HAP-1 (cell line): ENCODE results near the gene SIX4.

Experiments
- DNase-seq, 2 experiments: peaks; one replicate each; pipeline ENCODE4 v3.0.0-alpha.2; 2016 to 2020; ENCODE audit warnings: low spot score in 2 of 2
- H3K27me3 ChIP-seq: fragments of 250-450 bp; sonication (Bioruptor Pico); 2 replicates; pipeline ENCODE4 v1.5.1; 2020; ENCODE audit warnings: low read depth, mild to moderate bottlenecking, moderate library complexity
- H3K36me3 ChIP-seq: fragments of 250-450 bp; sonication (Bioruptor Pico); replicated peaks from 2 replicates; pipeline ENCODE4 v1.5.1; 2020; ENCODE audit warnings: mild to moderate bottlenecking
- H3K4me1 ChIP-seq: fragments of 250-450 bp; sonication (Bioruptor Pico); 2 replicates; pipeline ENCODE4 v1.5.1; 2020; ENCODE audit warnings: mild to moderate bottlenecking
- H3K4me3 ChIP-seq: fragments of 250-450 bp; sonication (Bioruptor Pico); 2 replicates; pipeline ENCODE4 v1.5.1; 2020; ENCODE audit warnings: mild to moderate bottlenecking, moderate library complexity
- H3K9me3 ChIP-seq: fragments of 250-450 bp; sonication (Bioruptor Pico); 2 replicates; pipeline ENCODE4 v1.5.1; 2020; ENCODE audit warnings: mild to moderate bottlenecking, moderate library complexity
- in situ Hi-C: fragments of 300-500 bp; cut with MboI; formaldehyde crosslinking; loops from 3 replicates; pipeline ENCODE4 v1.14.3; 2020; ENCODE audit warnings: low sequenced_read_pairs, inconsistent platforms, mixed read lengths

SIX4 gene

DNA sequence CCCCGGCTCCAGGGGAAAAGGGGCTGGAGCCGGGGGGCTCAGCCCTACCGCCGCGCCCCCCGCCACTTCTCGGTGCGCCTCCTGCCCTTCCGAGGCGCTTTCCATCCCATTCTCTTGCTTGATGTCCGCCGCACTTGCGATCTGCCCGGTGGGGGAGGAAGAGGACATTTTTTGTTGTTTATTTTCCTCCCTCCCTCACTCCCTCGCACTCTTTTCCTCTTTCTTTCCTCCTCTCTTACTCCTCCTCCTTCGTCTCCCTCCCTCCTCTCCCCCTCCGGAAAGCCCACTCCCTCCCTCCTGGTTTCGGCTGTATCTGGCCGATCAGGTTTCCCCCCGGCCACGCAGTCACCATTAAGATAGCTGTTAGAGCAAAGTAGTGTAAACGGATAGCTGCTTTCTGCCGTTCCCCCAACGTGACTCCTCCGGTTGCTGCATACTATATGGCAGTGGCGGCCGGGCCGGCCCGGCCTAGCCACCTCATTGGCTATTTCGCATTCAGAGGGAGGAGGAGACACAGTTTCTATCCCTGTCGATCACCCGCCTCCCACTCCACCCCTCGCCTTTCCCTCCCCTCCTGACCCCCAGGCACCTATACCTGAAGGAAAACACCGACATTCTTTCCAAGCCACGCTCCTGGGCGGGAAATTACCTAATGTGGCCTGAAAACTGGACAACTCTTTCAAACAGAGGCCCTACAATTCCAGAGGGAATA lies at the start of gene SIX4:
Gene SIX4, minus strand, starts transcription at position 445 of the 712 bp plus-strand sequence. Its CDS starts 277 bp downstream, at position 168.
- Histone ChIP-seq H3K27me3 (no peaks in the 10 kb centered on the region), H3K4me1 (peaks cover 11% of the 10 kb centered on the region), H3K36me3 (peaks cover 15% of the 10 kb centered on the region), H3K4me3 (peak within 1 kb of the TSS; percentile 76), H3K9me3 (no peaks in the 10 kb centered on the region)
- peak; percentile 88 to 89 for DNase-seq
- in situ Hi-C loops: loop anchor here (10.0 kb wide), 1 partner anchor 69 kb away; no protein-coding TSS in a partner anchor

DNA sequence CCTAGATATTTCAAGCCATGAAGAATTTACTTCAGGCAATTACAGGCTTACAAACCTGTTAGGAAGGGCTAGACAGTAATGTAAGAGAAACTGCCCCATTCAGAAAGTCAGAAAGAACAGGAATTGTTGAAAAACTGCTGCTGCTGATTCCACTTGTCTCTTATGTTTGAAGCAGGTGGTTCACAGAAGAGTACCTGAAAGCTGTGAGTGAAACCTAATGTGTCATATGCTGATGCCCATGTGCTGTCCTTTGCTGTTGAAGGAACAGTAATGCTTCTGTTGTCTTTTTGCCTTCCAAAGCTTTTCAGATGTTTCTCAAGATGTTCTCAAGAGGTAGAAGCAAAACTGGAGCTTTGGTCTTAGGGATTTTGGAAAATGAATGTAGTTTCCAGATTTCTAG lies 49.4 kb upstream of the SIX4 start:
- no peak for DNase-seq
- in situ Hi-C loops: no loop called here
- H3K4me3 ChIP-seq: no peak overlapping the region
- no peaks in the 10 kb centered on the region for H3K36me3 ChIP-seq
- H3K9me3 ChIP-seq: no peaks in the 10 kb centered on the region
- H3K4me1 ChIP-seq: peaks cover 4% of the 10 kb centered on the region; the same call in 1 of the 2 replicates
- H3K27me3 ChIP-seq: no peaks in the 10 kb centered on the region; the same call in 1 of the 2 replicates

DNA sequence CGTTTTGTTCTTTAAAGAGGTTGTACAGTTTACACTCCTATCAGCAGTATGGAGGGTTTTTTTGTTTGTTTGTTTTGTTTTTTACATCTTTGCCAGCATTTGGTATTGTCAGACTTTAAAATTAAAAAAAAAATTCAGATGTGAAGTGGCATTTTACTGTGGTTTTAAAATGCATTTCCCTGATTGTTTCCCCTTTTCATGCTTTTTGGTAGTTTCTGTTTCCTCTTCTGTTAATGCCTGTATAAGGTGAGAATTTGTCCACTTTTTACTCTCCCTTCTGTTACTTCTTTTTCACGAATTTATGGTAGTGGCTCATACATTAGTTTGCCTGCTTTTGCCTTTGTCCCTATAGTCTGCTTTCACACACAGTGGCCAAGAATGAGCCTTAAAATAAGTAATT lies 47.0 kb upstream of the SIX4 start:
- no peak for DNase-seq
- peaks cover 9% of the 10 kb centered on the region; the same call in 1 of the 2 replicates for H3K4me1 ChIP-seq
- in situ Hi-C loops: no loop called here
- no peaks in the 10 kb centered on the region for H3K9me3 ChIP-seq
- H3K36me3 ChIP-seq: no peaks in the 10 kb centered on the region
- H3K27me3 ChIP-seq: no peaks in the 10 kb centered on the region; the same call in 1 of the 2 replicates
- no peak overlapping the region for H3K4me3 ChIP-seq

DNA sequence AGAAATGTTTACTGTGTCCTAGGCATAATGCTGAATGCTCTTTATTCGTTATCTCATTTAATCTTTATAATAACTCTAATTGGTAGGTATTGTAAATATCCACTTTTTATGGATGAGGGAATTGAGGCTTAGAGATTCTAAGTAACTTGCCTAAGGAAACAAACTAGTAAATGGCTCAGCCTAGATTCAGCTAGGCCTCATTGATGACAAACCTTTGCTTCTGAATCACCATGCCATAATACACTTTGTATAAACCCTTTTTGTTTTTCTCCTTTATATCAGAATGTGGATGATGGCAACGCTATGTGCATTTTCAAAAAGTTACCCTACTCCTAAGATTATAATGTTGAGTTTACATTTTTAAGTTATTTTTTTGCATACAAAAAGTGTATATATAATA lies 44.5 kb upstream of the SIX4 start:
- Histone ChIP-seq H3K4me1 (peaks cover 12% of the 10 kb centered on the region), H3K27me3 (no peaks in the 10 kb centered on the region; the same call in 1 of the 2 replicates), H3K4me3 (no peak overlapping the region), H3K36me3 (no peaks in the 10 kb centered on the region), H3K9me3 (no peaks in the 10 kb centered on the region)
- DNase-seq: no peak
- in situ Hi-C loops: no loop called here

DNA sequence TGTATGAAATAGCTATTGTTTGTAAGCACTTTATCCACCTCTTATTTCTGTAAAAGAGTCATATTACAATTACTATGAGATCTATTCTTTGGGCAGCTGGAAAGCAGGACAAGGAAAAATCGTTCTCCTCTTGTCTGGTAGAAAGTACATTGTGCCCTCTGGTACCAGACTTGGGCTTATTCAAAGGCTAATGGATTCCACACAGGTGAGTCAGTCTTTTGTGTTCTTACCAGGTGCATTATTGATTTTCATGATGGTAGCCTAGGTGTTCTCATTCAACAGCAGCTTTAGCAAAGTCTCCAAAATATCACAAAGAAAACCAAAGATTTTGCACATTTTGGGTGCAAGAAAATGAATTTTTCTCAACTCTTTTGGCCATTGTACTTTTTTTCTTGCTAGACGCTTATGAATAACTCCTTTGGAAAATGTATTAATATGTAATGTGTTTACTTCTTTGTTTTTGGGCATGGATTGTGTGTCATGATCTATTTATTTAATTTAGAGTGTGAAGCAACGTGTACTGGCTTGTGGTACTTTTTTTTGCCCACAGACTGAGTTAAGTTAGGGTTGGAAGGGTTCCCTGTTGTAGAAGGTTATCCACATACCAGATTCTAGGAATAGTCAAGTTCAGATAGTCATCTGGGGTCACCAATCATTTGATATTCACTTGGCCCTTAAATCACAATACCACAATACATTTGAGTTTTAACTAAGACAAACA lies 36.7 kb upstream of the SIX4 start:
- H3K9me3 ChIP-seq: no peaks in the 10 kb centered on the region
- peaks cover 16% of the 10 kb centered on the region for H3K4me1 ChIP-seq
- no peaks in the 10 kb centered on the region for H3K27me3 ChIP-seq
- H3K36me3 ChIP-seq: no peaks in the 10 kb centered on the region
- no peak overlapping the region for H3K4me3 ChIP-seq
- DNase-seq: no peak
- in situ Hi-C loops: no loop called here

DNA sequence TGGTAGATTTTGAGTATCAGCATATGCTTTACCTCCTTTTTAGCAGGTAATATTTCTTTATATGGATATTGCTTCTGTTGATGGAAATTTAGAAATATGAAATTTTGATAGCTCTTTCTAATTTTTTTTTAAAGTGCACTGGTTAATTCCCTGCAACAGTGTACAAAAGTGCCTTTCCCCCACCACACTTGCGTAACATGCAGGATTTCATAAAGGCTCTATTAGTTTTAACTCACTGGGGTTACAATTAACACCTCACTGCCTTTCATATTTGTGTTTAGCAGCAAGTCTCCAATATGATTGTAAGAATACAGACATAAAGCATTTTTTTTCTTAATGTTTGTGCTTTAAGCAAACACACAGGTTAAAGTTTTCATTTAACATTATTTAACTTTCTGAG lies 36.1 kb upstream of the SIX4 start:
- H3K27me3 ChIP-seq: no peaks in the 10 kb centered on the region
- in situ Hi-C loops: no loop called here
- no peaks in the 10 kb centered on the region for H3K36me3 ChIP-seq
- H3K4me3 ChIP-seq: no peak overlapping the region
- no peaks in the 10 kb centered on the region for H3K9me3 ChIP-seq
- peaks cover 16% of the 10 kb centered on the region for H3K4me1 ChIP-seq
- DNase-seq: no peak

DNA sequence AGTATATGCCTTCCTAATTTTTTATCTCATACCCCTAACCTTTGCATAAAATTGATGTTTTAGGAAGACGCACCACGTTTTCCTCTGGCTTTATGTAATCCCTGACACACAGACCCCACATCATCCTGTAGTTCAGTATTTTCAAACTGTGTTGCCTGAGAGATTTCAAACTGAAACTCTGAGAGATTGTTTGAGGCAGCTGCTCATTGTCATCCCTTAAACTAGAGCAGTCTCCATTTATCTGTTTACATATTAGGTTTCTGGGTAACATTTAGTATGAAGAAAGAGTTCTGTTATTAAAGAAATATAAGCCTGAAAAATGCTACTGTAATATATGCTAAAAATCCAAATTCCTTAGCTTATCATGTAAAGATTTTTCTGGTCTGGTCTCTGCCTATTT lies 34.7 kb upstream of the SIX4 start:
- H3K4me3 ChIP-seq: no peak overlapping the region
- H3K9me3 ChIP-seq: no peaks in the 10 kb centered on the region
- in situ Hi-C loops: no loop called here
- no peaks in the 10 kb centered on the region for H3K36me3 ChIP-seq
- peaks cover 16% of the 10 kb centered on the region for H3K4me1 ChIP-seq
- no peaks in the 10 kb centered on the region for H3K27me3 ChIP-seq
- DNase-seq: no peak

DNA sequence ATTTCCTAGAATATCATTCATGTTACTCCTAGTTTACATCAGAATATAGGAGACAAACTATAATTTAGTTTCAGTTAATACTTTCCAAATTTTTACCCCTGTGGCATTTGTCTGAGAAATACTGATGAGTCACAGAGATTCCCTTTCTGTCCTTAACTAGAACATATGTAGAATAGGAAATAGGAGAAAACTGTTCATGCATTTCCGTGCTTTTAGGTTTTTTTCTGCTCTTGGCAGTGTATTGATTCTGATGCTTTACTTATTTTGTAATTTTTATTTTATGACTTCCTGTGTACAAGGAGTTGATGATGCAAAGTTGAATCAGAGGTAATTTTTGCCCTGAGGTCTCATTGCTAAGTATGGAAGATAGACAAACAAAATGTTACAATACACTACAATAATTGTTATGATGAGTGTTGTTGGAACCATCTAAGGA lies 33.4 kb upstream of the SIX4 start:
- no peaks in the 10 kb centered on the region for H3K36me3 ChIP-seq
- no peak for DNase-seq
- in situ Hi-C loops: no loop called here
- peaks cover 11% of the 10 kb centered on the region for H3K4me1 ChIP-seq
- no peak overlapping the region for H3K4me3 ChIP-seq
- no peaks in the 10 kb centered on the region for H3K9me3 ChIP-seq
- no peaks in the 10 kb centered on the region for H3K27me3 ChIP-seq

DNA sequence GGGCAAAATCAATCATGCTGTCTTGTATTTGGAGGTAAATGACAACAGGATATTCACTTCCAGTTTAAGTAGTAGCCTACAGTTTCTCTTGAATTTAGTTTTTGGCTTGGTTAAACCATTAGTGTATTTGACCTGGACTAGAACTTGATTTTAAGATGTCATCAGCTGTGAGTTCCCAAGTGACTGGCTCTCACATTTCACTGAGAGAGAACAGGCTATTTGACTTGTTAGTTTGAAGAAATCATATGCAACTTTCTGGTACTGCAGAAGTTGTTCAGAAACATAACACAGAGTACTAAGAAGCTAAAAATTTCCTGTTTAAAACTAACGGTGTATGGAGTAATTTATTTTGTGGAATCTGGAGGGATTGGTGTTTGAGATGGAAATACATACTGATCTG lies 32.7 kb upstream of the SIX4 start:
- H3K4me1 ChIP-seq: peaks cover 11% of the 10 kb centered on the region
- H3K36me3 ChIP-seq: no peaks in the 10 kb centered on the region
- H3K27me3 ChIP-seq: no peaks in the 10 kb centered on the region
- DNase-seq: no peak
- no peak overlapping the region for H3K4me3 ChIP-seq
- in situ Hi-C loops: no loop called here
- H3K9me3 ChIP-seq: no peaks in the 10 kb centered on the region

DNA sequence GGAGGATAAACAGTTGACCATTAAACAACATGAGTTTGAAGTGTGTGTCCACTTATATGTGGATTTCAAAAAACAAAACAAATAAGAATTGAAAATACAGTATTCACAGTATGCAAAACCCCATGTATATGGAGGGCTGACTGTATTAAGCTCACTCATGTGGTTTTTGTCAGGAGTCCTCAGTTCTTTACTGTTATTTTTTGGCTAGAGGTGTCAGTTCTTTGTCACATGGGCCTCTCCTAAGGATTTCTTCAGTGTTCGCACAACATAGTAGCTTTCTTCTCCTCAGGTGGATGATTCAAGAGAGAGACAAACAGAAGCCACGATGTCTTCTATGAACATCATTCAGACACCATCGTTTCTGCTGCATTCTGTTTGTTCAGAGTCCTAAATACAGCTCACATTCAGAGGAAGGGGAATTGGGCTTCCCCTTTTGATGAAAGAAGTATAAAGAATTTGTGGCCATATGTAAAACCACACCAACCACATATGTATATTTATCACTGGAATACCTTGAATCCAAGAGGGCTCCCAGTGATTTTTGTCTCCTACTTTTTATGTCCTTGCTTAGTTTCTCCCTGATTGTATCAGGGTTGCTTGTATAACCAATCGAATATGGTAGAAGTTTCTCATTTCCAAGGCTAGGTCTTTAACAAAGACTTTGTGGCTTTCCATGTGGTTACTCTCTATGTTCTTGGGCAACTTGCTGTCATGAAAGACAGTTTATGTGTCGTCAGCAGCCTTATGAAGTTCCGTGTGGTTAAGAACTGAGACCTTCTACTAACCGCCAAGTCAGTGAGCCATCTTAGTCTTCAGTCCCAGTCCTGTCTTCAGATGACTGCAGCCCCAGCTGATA lies 29.3 kb upstream of the SIX4 start:
- Histone ChIP-seq H3K9me3 (no peaks in the 10 kb centered on the region), H3K27me3 (no peaks in the 10 kb centered on the region), H3K4me3 (no peak overlapping the region), H3K36me3 (no peaks in the 10 kb centered on the region), H3K4me1 (no peaks in the 10 kb centered on the region)
- DNase-seq: no peak
- in situ Hi-C loops: no loop called here

DNA sequence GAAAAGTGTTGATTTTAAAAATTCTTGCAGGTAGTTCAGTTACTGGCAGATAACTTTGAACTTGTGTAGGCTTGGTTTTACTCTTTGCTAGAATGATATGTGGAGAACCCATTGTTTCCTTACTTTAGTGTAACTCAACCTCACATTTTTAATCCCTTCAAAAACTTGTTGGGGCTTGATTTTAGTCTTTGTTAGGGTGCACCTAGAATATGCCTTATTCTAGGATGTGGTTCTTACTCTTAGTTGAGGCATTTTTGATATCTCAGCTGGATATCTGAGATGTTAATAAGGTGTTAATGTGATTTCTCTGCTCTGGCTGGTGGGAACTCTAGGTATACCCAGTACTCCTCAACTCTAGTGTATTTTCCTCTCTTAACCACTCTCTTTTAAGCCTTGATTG lies 20.4 kb upstream of the SIX4 start:
- in situ Hi-C loops: no loop called here
- H3K27me3 ChIP-seq: no peaks in the 10 kb centered on the region
- H3K4me3 ChIP-seq: no peak overlapping the region
- H3K4me1 ChIP-seq: no peaks in the 10 kb centered on the region
- DNase-seq: no peak
- no peaks in the 10 kb centered on the region for H3K9me3 ChIP-seq
- H3K36me3 ChIP-seq: no peaks in the 10 kb centered on the region

DNA sequence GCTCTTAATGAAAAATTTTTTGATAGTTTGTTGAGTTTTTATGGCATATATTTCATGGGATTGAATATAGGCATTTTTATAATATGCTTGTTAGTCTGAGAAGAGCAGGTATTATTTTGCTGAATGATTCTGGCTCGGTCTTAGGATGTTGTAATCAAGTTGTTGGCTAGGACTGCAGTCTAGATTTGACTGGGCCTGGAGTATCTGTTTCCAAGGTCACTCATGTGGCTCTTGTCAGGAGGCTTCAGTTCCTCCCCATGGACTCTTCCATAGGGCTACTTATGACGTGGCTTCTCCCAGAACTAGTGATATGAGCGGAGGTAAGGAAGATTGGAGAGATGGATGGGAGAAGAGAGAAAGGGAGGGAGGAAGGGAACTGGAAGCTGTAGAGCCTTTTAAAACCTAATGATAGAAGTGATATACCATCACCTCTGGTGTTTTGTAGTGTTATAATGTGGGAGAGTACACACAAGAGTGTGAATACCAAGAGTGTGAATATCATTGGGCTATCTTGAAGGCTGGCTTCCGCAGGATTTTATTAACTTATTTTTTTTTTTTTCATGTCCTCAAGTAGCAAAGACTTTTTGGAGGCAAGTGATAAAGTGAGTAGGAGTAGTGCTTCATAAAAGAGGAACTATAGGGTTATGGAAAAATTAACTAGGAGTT lies 14.8 kb upstream of the SIX4 start:
- H3K9me3 ChIP-seq: no peaks in the 10 kb centered on the region
- peaks cover 8% of the 10 kb centered on the region; the same call in 1 of the 2 replicates for H3K4me1 ChIP-seq
- in situ Hi-C loops: no loop called here
- no peaks in the 10 kb centered on the region for H3K27me3 ChIP-seq
- no peaks in the 10 kb centered on the region for H3K36me3 ChIP-seq
- no peak overlapping the region for H3K4me3 ChIP-seq
- DNase-seq: no peak

DNA sequence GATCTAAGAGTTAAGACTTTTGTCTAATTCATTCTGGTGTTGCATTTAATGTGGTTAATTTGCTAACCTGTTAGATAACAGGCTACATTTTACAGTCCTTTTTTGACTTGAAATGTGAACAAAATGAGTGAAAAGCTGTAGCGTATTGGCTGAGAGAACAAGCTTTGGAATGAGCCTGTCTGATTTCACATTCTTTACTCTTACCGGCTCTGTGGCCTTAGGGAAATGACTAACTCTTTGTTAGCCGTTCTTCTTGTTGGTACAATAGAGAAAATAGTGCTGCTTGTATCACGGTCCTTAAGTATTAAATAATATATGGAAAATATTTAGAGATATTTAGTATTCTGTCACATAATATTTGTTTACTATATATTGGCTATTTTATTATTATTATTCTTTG lies 12.3 kb upstream of the SIX4 start:
- peak in 1 of 2 experiments; percentile 54 for DNase-seq
- Histone ChIP-seq H3K4me1 (peaks cover 8% of the 10 kb centered on the region; the same call in 1 of the 2 replicates), H3K27me3 (no peaks in the 10 kb centered on the region), H3K9me3 (no peaks in the 10 kb centered on the region), H3K36me3 (no peaks in the 10 kb centered on the region), H3K4me3 (peak overlapping the region; percentile 73)
- in situ Hi-C loops: no loop called here
